Hippocampal formation (tissue), 2 donors: ENCODE results near the gene ARHGAP32.

Experiments used
- DNase-seq, 2 donors: peaks; one replicate each; lab custom pipeline; 2025; lab: John Stamatoyannopoulos, UW

The ARHGAP32 gene

DNA sequence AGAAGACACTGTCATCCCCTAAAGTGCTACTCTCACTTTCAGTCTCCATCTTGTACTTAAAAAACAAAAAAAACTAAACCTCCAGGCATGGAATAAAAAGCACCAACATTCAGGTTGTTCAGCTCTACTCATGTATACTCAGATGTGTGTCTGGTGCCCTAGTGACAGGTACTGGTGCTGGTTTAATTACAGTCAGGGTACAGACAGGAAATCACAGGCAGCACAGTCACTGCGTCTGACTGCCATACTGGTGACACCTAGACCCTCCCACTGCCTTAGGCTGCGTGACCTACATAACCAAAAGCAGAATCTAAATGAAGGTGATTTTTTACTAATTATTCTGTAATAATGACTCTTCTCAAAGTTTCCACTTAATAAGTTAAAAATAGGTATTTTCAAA, at the start of gene ARHGAP32:
ARHGAP32 (minus strand) TSS at position 176 of the 400 bp plus-strand sequence; CDS start at position 49, 127 bp downstream.
- no peak for DNase-seq

DNA sequence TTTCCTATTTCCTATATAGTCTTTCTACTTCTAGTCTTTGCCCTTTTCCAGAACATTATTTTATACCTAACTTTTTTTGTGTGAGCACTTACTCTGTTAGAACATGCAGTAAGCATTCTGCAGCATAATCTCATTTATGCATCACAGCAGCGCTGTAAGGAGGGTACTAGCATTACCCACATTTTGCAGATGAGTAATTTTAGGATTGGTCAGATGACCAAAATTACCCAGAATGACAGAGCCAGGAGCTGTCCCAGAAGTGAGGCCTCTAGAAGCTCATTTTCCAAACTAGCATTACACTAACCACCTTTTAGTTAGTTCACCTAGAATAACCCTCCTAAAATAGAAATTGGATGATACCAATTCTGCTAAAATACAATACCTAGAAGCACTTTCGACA, 47.1 kb upstream of the ARHGAP32 start:
- DNase-seq: no peak

DNA sequence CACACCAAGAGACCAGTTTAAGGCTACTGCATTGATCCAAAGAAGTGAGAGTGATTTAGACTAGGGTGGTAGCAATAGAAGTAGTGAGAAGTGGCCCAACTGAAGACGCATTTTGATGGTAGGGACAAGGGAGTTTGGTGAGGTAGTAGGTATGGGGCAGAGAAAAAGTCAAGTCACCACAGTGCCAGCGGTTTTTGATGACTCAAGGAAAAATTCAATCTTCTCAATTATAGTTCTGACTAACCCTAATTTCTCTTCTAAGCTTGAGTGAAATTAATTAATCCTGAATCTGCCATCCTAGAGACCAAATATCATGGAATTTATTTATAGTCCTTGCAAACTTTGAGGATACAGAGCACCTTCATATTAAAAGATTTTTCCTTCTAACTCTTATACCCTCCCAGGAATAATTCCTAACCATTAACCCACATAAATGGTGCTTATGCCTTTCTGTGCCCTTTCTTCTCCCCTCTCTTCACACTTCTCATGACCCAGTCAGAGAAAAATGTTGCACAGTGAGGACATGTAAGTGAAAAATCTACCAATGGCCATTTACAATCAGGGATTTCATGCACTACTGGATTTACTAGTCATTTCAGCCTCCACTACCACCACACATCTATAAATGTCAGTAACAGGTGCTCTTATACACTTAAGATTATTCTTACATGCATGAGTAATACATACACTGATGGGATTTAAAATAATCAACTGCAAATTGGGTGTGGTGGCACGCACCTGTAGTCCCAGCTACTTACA, 45.9 kb upstream of the ARHGAP32 start:
- no peak for DNase-seq

DNA sequence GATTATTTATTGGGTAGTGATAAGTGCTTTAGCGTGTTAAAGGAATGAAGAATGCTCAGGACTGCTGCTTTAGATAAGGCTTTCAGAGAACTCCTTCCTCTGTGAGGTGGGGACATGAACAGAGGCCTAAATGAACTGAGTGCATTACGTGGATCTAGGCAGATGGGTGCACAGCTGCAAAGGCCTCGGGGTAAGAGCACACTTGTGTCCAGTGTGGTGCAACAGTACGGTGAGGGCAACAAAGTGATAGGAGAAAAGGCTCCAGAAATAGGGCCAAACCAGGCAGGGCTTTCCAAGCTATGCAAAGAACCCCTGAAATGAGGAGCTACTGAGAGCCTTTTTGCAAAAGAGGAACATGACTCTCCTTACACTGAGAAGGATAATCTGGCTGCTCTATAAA, 45.3 kb upstream of the ARHGAP32 start:
- no peak for DNase-seq

DNA sequence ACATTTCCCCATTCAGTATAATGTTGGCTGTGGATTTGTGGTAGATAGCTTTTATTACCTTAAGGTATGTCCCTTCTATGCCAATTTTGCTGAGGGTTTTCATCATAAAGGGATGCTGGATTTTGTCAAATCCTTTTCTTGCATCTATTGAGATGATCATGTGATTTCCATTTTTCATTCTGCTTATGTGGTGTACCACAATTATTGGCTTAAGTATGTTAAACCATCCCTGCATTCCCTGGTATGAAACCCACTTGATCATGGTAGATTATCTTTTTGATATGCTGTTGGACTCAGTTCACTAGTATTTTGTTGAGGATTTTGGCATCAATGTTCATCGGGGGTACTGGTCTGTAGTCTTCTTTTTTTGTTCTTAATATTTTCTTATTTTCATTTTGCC, 44.7 kb upstream of the ARHGAP32 start:
- no peak for DNase-seq

DNA sequence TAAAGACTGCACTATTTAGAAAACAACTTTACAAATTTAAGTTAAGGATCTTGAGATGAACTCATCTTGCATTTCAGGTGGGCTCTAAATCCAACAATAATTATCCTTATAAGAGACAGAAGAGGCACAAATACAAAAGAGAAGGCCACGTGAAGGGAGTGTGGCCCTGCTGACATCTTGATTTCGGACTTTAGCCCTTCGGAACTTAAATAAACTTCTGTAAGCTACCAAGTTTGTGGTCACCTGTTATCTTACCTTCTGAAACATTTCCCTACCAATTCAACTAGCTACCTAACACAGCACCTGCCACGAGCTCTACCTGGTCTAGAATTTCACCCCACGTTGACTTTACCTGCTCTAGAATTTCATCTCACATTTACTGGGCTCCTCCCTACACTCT, 42.9 kb upstream of the ARHGAP32 start:
- no peak for DNase-seq

DNA sequence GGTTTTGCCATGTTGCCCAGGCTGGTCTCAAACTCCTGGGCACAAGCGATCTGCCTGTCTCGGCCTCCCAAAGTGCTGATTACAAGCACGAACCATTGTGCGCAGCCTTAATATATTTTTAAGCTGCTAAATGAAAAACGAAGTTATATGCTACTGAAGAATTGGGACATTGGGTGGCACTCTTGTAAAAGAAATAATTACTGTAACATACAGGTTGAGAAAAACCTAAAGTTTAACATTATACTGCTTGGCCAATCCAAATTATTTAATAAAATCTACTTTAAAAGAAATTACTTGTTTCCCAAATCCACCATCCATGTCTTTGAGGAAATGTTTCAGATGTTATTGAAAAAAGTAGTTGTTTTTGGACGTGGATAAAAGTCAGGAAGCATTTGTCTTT, 37.9 kb upstream of the ARHGAP32 start:
- no peak for DNase-seq

DNA sequence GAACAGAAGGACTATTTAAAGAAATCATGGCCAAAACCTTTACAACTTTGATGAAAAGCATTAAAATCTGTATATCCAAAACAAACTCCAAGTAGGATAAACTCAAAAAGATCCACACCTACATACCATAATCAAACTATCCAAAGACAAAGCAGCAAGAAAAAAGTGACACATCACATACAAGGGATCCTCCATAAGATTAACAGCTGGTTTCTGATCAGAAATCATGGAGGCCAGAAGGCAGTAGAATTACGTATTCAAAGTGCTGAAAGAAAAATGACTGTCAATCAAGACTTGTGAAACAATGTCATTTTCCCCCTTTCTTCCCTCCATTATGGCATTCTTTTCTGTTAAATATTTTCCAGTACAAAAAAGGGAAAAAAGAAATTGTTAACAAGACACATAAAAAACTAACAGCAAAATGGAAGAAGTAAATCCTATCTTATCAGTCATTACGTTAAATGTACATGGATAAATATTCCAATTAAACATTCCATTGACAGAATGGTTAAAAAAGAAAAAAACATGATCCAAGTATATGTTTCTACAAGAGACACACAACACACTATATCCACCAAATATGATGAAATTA, 34.2 kb upstream of the ARHGAP32 start:
- no peak for DNase-seq

DNA sequence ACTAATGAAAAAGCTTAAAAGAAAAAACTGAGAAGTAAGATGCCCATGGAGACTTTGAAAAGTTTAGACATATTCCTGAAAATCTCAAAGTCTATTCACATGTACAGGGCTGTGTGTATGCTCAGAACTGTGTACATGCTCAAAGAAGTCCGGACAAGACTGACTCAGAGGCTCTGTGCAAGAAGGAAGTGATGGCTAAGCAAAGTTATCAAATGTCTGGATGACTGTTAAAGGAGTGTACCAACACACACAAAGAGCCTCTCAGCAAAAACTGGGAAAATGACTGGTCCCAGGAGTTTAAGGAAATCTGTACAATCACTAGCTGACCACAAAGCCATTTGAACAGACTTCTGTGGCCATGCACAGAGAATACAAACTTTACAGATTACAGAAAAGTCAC, 33.1 kb upstream of the ARHGAP32 start:
- DNase-seq: no peak

DNA sequence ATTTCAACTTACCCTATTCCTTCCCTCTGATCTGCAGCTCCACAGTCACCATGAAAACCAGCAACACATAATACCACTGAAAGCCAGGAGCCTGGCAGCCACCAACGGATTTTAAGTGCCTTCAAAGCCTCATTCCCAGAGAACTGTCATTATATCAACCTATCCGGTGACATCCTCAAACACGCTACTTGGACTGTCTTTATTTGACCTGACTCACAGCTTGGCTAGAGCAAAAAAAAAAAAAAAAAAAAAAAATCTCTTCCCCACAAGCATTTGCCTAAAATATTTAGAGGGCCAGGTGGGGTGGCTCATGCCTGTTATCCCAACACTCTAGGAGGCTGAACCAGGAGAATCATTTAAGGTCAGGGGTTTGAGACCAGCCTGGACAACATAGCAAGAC, 32.4 kb upstream of the ARHGAP32 start:
- no peak for DNase-seq

DNA sequence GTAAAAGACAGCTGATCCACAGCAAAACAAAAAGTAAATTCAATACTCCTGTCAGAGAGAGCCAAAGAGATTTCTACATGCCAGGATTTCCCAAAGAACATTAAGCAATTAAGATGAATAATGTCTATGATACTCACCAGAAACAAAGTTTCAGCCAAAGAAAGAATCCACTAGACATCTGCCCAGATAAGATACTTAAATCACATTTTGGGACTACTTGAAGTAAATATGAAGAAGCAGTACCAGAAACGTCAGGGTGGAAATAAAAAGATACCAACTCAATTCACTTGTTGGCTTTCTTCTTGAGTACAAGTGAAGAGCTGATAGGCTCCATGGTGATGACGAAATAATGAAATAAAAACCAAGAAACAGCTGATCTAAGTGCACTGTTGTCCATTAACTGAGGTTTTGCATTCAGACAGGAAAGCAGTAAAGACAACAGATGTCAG, 31.6 kb upstream of the ARHGAP32 start:
- DNase-seq: no peak

DNA sequence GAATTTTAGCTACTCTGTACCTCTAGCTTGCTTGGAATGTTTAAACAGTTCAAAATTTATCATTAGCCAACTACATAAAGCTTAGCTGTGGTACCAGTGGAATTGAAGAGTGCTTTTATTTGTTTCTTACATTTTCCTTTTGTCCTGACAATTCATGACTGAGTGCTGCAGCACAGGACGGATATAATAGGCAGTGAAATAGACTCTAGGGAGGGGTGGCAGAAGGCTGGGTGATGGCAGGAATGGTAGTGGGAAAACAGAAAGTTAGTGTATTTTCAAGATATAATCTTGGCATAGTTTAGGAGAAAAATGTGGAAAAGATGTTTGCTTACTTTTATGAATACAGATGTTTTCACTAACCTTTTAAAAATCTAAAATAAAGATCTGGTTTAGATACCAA, 31.1 kb upstream of the ARHGAP32 start:
- DNase-seq: no peak

DNA sequence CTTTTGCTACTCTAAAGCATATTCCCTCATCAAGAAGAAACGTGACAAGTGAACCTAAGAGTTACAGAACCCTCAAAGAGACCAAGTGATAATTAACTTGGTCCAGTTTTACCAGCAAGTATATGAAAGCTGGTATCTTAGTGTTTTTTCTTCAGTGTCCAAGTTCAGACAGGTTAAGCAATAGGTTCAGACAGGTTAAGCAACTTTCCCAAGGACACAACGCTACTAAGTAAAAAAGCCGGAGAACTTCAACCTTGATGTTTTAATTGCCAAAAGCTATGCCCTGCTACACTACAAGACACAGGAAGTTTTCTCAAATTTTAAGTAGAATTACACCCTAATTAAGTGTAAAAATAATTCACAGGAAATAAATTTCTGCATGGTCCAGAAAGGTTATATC, 30.0 kb upstream of the ARHGAP32 start:
- DNase-seq: no peak

DNA sequence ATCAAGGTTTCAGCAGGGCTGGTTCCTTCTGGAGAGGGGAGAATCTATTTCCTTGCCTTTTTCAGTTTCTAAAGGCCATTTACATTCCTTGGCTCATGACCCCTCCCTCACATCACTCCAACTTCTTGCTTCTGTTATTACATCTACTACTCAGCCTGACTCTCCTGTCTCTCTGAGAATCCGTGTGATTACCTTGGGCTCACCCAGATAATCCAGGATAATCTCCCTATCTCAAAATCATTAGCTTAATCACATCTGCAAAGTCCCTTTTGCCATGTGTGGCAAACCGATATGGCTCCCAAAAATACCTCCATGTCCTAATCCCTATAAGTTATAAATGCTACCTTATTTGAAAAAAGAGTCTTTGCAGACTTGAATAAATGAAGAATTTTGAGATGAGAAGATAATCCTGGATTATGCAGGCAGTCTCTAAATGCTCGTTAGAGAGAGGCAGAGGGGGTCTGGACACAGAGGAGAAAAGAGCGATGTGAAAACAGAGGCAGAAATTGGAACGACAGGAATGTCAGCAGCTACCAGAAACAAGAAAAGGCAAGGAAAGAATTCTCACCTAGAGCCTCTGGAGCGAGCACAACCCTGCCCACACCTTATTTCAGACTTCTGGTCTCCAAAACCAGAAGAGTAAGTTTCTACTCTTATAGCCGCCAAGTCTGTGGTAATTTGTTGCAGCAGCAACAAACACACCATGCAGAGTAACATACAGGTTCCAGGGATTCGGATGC, 23.6 kb upstream of the ARHGAP32 start:
- no peak for DNase-seq

DNA sequence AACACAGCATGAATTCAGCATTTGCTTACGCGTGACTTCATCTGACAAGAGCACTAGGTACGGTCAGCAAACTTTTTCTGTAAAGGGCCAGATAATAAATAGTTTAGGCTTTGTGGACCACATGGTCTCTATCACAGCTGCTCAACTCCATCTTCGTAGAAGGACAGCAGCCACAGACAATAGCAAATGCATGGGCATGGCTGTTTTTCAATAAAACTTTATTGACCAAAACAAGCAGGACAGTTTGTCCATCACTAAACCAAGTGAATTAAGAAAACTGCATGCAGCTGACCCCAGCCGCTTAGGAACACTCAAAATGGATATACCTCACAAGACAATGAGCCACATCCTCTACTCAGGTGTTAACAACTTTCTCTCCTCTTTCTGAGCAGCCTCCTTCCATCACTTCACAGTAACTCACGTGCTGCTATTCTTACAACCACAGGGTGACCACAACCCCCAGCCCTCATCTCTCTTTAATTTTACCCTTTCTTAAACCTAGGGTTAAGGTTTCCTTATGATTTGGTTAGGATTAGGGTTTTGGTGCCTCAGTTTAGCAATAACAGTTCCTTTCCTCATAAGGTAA, 22.7 kb upstream of the ARHGAP32 start:
- no peak for DNase-seq

DNA sequence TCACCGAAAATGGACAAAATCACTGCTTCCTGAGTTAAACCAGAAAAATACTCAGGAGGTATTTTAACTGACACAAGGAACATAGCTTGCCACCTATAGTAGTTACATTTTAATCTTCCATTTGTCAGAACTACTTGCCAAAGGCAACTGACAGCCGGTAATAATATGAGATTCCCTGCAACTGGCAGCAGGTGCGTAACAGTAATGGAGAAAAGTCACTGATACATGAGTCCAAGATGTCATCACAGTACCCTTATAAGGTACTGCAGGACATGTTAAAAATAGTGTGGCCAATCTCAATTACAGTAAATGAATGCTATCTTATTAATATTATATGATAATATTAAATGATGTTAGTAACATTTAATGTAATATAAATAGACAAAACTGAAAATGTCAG, 21.1 kb upstream of the ARHGAP32 start:
- no peak for DNase-seq

DNA sequence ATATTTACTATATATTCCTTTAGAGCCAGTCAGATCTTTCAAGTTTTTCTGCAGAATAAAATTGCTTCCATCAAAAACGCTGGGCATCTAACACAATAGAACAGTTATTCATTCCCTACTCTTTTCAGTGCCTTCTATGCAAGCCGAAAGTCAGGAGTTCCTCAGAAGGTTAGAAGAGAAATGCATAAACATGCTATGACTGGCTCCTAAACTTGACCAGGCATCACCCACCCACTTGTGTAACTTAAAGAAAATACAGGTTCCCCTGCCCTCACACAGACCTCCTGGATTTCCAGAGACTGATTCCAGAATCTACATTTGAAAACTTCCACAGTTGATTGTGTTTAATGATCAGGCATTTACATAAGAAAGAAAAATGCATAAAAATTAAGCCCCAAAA, 19.3 kb upstream of the ARHGAP32 start:
- no peak for DNase-seq

DNA sequence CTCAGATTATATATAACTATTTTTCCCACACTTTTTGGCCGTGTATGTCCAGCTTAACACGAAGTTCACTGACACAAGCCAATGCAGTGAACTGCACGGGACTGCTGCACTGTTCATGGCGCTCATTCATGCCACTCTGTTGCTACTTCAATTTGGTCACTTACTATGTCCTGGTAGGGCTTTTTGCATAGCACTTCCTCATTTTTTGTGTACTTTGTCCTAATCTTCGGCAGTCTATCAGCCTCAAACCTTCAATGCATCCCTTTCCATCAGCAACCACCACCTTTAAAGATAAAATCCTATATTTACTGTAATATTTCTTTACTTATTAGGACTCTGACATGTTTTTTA, 18.7 kb upstream of the ARHGAP32 start:
- no peak for DNase-seq

DNA sequence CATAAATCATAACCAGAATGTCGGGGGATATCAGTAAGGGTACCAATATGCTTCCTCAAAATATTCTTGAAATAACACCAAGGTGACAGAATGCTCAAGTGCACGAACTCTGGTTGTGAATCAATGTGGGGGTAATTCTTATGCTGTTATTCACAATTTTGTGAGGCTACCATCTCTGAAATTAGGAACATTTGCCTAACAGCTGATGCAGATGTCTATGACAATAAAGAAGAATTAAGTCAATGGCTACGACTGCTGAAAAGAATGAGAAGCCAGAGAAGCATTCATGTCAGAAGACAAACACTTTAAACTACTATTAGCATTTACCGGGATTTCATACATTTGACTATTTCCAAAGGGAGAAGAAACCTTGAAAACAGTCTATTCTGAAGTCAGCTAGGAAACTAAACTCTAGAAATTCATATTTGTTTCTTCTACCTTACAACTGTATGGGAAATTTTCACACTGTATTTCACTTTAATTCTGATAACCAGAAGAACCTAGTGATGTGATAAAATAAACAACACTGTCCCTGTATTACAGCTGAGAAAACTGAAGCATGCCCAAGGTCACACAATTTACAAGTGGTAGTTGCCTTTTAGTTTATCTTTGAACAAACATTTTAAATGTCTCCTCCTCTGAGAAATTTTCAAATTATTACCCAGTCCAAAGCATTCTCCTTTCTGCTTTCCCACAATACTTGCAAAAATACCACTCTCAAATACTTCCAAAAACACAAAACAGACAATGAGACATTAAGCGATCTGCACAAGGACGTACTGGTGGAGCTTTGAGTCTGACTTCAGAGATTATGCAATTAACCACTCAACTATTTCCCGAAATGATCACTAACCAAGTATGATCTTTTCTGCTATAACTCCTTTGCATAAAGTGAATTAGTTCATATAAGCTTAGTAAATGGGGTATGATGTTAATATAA, 18.0 kb upstream of the ARHGAP32 start:
- DNase-seq: no peak

DNA sequence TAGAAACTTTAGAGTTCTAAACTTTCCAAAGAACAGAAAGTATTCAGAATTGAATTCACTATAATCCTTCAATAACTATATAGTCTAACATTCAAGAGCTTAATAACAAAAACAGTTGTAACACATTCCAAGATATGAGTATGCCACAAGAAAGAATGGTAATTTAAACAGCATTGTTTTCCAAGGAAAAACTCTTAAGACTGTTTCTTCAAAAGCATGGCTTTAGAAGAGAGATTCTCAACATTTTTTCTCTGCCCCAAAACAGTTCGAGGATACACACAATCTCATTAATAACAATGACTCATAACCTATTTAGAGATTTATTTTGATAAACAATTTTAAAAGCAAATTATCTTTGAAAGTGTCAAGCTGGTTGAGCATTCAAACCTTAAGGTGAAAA, 16.7 kb upstream of the ARHGAP32 start:
- DNase-seq: no peak

DNA sequence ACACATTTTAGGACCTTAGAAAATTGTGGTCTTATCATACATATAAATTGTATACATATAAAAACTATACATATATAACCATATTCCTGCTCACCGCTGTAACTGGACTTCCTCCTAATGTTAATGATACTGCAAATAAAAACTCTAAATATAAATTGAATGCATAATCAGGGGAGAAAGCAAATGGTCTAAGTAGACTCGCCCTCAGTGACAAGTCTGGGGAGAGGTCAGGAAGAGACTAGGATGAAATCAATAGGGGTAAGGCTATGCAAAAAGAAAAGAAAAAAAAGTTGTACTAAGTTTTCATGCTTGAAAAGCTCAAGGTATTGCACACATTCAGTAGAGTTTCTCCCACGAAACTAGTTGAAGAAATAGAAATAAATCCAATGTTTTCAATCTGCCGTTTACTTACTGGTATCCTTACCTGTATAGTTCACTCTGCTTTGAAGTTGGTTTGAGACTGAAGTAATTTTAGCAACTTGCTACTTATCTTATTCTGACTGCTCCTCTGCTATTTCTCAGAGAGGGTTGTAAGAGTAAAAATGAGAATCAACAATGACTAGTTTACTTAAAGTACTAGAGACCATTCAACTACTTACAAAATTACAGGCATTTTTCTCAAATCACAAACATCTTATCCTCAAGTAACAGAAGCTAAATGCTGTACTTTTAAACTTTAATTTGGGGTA, 12.2 kb upstream of the ARHGAP32 start:
- no peak for DNase-seq
